Measurements from ENCODE around the gene AATK. TPM values are rescaled to one million over a fixed set of nuclear protein-coding genes. Genes with fewer than 3 reads are reported as not detected.

AATK gene
- total and polyA plus RNA-seq, 2 of the 13 experiments (the other 11 are each of a cell fraction or from before 2014, with no cell fraction given) = 2.9 to 8.4 TPM

- TF ChIP-seq ERF (CRISPR knock-in tag; IDR thresholded peaks at IDR 0.05) (peak; percentile 99), HCFC1 (IDR thresholded peaks at IDR 0.05; ENCODE audit: low read depth, low read length) (peak; percentile 42; the same call in 1 of the 2 replicates), ZFAT (CRISPR knock-in tag; conservative IDR thresholded peaks at IDR 0.05) (no peak), ZEB1 (IDR thresholded peaks at IDR 0.05; ENCODE audit: insufficient replicate concordance, low read depth) (no peak), SALL2 (CRISPR knock-in tag; IDR thresholded peaks at IDR 0.05) (peak; percentile 99), MEIS1 (CRISPR knock-in tag; IDR thresholded peaks at IDR 0.05; ENCODE audit: borderline replicate concordance) (peak; percentile 100), ZNF768 (CRISPR knock-in tag; IDR thresholded peaks at IDR 0.05) (peak; percentile 88), GPN1 (CRISPR knock-in tag; IDR thresholded peaks at IDR 0.05; ENCODE audit: borderline replicate concordance) (0 out of 2 replicates have a peak, but pooled peaks have one; percentile 15), TEF (CRISPR knock-in tag; IDR thresholded peaks at IDR 0.05) (no peak), NR2F6 (IDR thresholded peaks at IDR 0.05) (peak; percentile 99), NR2F6 (CRISPR knock-in tag; IDR thresholded peaks at IDR 0.05) (peak; percentile 100), ARID4A (CRISPR knock-in tag; IDR thresholded peaks at IDR 0.05; ENCODE audit: borderline replicate concordance) (peak; percentile 91), THAP7 (CRISPR knock-in tag; IDR thresholded peaks at IDR 0.05) (peak; percentile 92; the same call in 1 of the 2 replicates), SNRNP70 (IDR thresholded peaks at IDR 0.05; ENCODE audit: low read depth, low read length) (no peak), KDM6A (CRISPR knock-in tag; IDR thresholded peaks at IDR 0.05; ENCODE audit: low read depth) (peak; percentile 38), SOX6 (IDR thresholded peaks at IDR 0.05) (no peak), SOX6 (CRISPR knock-in tag; IDR thresholded peaks at IDR 0.05) (peak; percentile 88), ZSCAN31 (CRISPR knock-in tag; IDR thresholded peaks at IDR 0.05; ENCODE audit: low read depth) (peak; percentile 91), ZNF589 (CRISPR knock-in tag; conservative IDR thresholded peaks at IDR 0.05) (peak; percentile 51; the same call in 1 of the 2 replicates), MNT (IDR thresholded peaks at IDR 0.05) (peak; percentile 46), U2AF2 (IDR thresholded peaks at IDR 0.05; ENCODE audit: low read depth, low read length) (no peak), RBM39 (IDR thresholded peaks at IDR 0.05; ENCODE audit: low read depth, low read length, poor library complexity, severe bottlenecking) (peak; percentile 95), AGO2 (optimal IDR thresholded peaks at IDR 0.05; ENCODE audit: low read depth, low read length) (peak; percentile 94), RORA (CRISPR knock-in tag; IDR thresholded peaks at IDR 0.05) (no peak), RXRB (CRISPR knock-in tag; IDR thresholded peaks at IDR 0.05; ENCODE audit: borderline replicate concordance) (peak; percentile 98)
Observed at GRCh38 chr17:81101614-81102306, 64.3 kb downstream of the AATK start (continued).

All from HepG2 (cell line).